Memory B cell (primary cell): ENCODE results near the gene GLMP.

Experiments used
- ATAC-seq: fragments of 150-1000 bp; cut with Tn5 transposase; 2 replicates; pipeline ENCODE4 v1.10.0; 2021; ENCODE audit warnings: low read depth, mild to moderate bottlenecking, moderate library complexity
- DNase-seq, 2 donors: peaks; one replicate each; pipeline ENCODE4 v3.0.0; 2022; ENCODE audit warnings: low spot score in 2 of 2
- H3K27ac Mint-ChIP-seq: one replicate; pipeline ENCODE4 v1.8.0; 2022; ENCODE audit warnings: mild to moderate bottlenecking, moderate library complexity, mixed read lengths
- H3K27me3 Mint-ChIP-seq: one replicate; pipeline ENCODE4 v1.8.0; 2022; ENCODE audit warnings: mixed read lengths
- H3K36me3 Mint-ChIP-seq: one replicate; pipeline ENCODE4 v1.8.0; 2022; ENCODE audit warnings: mild to moderate bottlenecking, mixed read lengths
- H3K4me1 Mint-ChIP-seq: one replicate; pipeline ENCODE4 v1.8.0; 2022; ENCODE audit warnings: mixed read lengths
- H3K4me3 Mint-ChIP-seq: one replicate; pipeline ENCODE4 v1.8.0; 2022; ENCODE audit warnings: mild to moderate bottlenecking, moderate library complexity, mixed read lengths
- H3K9me3 Mint-ChIP-seq: one replicate; pipeline ENCODE4 v1.8.0; 2022; ENCODE audit warnings: mixed read lengths

Gene GLMP

GRCh38 chr1:156253634-156254033 lies 41.8 kb downstream of the GLMP start:
- peaks cover 31% of the 10 kb centered on the region for H3K36me3 Mint-ChIP-seq
- H3K4me3 Mint-ChIP-seq, result no peak overlapping the region
- H3K4me1 Mint-ChIP-seq, result no peaks in the 10 kb centered on the region
- no peak for DNase-seq
- ATAC-seq, result no peak
- H3K9me3 Mint-ChIP-seq, result no peaks in the 10 kb centered on the region
- no peaks in the 10 kb centered on the region for H3K27me3 Mint-ChIP-seq
- no peak overlapping the region for H3K27ac Mint-ChIP-seq

DNA sequence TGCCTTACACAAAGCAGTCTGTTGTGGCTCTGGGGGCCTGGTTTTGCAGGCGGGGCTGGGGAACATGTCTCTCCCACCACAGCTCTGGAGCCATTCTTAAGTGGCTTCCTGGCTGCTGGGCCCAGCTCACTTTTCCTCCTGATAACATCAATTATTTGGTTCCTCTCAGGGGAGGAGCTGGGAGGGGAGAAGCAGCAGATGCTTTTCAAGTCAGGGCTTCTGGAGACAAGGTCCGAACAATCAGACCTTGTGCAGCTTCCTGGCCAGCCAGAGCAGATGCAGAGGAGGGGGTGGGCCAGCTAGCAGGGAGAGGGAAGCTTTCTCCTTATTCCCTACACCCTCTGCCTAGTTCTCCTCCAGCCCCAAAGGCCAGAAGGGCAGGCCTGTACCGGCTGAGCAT lies 44.0 kb downstream of the GLMP start:
- Mint-ChIP-seq H3K27ac (no peak overlapping the region), H3K27me3 (no peaks in the 10 kb centered on the region), H3K4me1 (peaks cover 2% of the 10 kb centered on the region), H3K9me3 (no peaks in the 10 kb centered on the region), H3K4me3 (no peak overlapping the region), H3K36me3 (peaks cover 23% of the 10 kb centered on the region)
- DNase-seq, result no peak
- no peak for ATAC-seq

DNA sequence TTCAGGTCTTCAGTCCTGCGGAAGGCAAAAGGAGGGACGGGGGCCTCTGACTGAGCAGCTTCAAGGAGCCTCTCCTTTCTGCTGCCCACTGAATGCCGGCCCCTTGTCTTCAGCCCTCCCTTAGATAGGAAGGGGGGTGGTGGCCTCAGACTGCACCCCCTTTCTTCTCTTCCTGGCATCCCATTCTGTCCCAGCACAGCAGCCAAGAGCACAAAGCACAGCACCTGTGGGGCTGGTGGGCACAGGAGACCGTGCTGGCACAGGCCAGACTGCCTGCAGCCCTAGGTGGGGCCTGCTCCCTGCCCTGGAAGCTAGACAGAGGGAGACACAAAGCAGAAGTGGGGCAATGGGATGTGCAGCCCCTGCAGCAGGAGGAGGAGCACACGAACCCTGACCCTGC lies 45.9 kb downstream of the GLMP start:
- no peak overlapping the region for H3K27ac Mint-ChIP-seq
- peaks cover 2% of the 10 kb centered on the region for H3K27me3 Mint-ChIP-seq
- H3K4me1 Mint-ChIP-seq, result peaks cover 17% of the 10 kb centered on the region
- no peaks in the 10 kb centered on the region for H3K9me3 Mint-ChIP-seq
- no peak for ATAC-seq
- H3K4me3 Mint-ChIP-seq, result no peak overlapping the region
- DNase-seq, result no peak
- peaks cover 19% of the 10 kb centered on the region for H3K36me3 Mint-ChIP-seq

GRCh38 chr1:156248323-156248683 lies 47.2 kb downstream of the GLMP start:
- DNase-seq, result no peak
- peaks cover 17% of the 10 kb centered on the region for H3K4me1 Mint-ChIP-seq
- H3K4me3 Mint-ChIP-seq, result no peak overlapping the region
- no peaks in the 10 kb centered on the region for H3K9me3 Mint-ChIP-seq
- H3K36me3 Mint-ChIP-seq, result peaks cover 12% of the 10 kb centered on the region
- peaks cover 5% of the 10 kb centered on the region for H3K27me3 Mint-ChIP-seq
- ATAC-seq, result no peak
- H3K27ac Mint-ChIP-seq, result no peak overlapping the region

- Mint-ChIP-seq H3K27ac (no peak within 1 kb of the TSS), H3K36me3 (peaks cover 8% of the 10 kb centered on the region), H3K27me3 (peaks cover 5% of the 10 kb centered on the region), H3K9me3 (no peaks in the 10 kb centered on the region), H3K4me3 (no peak within 1 kb of the TSS), H3K4me1 (peaks cover 17% of the 10 kb centered on the region)
- ATAC-seq, result no peak
- DNase-seq, result no peak
Measured at GRCh38 chr1:156247460-156248322, 47.8 kb downstream of the GLMP start, which contains the start of gene PAQR6. PAQR6 (minus strand) TSS chr1:156248056; CDS start chr1:156246731, 1,325 bp downstream.

GRCh38 chr1:156246781-156247459 lies 48.6 kb downstream of the GLMP start:
- H3K4me3 Mint-ChIP-seq, result no peak overlapping the region
- H3K9me3 Mint-ChIP-seq, result no peaks in the 10 kb centered on the region
- H3K4me1 Mint-ChIP-seq, result peaks cover 17% of the 10 kb centered on the region
- ATAC-seq, result no peak
- H3K36me3 Mint-ChIP-seq, result peaks cover 5% of the 10 kb centered on the region
- no peak for DNase-seq
- peaks cover 5% of the 10 kb centered on the region for H3K27me3 Mint-ChIP-seq
- no peak overlapping the region for H3K27ac Mint-ChIP-seq

GRCh38 chr1:156246241-156246780 lies 49.2 kb downstream of the GLMP start:
- Mint-ChIP-seq H3K27ac (no peak overlapping the region), H3K4me3 (peak overlapping the region; percentile 58), H3K4me1 (peaks cover 17% of the 10 kb centered on the region), H3K36me3 (peaks cover 5% of the 10 kb centered on the region), H3K27me3 (peaks cover 5% of the 10 kb centered on the region), H3K9me3 (no peaks in the 10 kb centered on the region)
- ATAC-seq, result no peak
- no peak for DNase-seq

DNA sequence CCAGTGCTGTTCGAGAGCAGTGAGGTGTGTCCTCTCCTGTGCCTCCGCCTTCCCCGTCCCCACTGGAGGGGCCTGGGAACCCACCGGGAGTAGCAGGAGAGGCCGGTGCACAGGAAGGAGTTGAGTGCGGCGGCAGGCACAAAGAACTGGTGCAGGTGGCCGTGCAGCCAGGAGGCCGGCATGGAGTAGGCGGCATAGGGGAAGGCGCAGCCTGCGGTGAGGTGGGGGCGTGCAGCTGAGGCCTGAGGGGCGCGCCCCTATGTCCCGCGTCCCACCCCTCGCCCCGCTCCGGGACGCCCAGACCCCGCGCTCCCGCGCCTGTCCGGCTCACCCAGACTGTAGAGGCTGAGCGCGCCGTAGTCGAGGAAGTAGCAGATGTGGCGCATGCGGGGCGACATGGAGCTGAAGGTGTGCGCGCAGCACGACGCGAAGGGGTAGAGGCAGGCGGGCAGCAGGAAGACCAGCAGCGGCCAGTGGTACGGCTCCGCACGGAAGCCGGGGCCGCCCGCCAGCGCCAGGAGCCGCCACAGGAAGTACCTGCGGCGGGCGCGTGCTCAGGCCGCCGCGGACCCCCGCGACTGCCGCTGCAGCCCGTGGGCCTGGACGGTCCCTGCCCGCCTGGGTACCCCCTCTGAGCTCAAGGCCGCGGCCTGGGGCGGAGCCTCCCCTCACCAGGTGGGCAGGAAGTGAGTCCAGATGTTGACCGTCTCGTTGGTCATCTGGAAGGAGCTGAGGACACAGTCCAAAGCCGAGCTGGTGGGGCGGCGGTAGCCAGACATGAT lies 49.8 kb downstream of the GLMP start:
- Mint-ChIP-seq H3K27me3 (peaks cover 5% of the 10 kb centered on the region), H3K36me3 (peaks cover 3% of the 10 kb centered on the region), H3K9me3 (no peaks in the 10 kb centered on the region), H3K4me3 (peak overlapping the region; percentile 87), H3K27ac (no peak overlapping the region), H3K4me1 (peaks cover 17% of the 10 kb centered on the region)
- ATAC-seq (peak; percentile 72), DNase-seq (peak; percentile 18 to 37)

GRCh38 chr1:156244712-156245111 lies 50.8 kb downstream of the GLMP start:
- no peak overlapping the region for H3K27ac Mint-ChIP-seq
- H3K36me3 Mint-ChIP-seq, result peaks cover 6% of the 10 kb centered on the region
- DNase-seq, result no peak
- no peaks in the 10 kb centered on the region for H3K9me3 Mint-ChIP-seq
- peaks cover 5% of the 10 kb centered on the region for H3K27me3 Mint-ChIP-seq
- H3K4me3 Mint-ChIP-seq, result peak overlapping the region; percentile 87
- H3K4me1 Mint-ChIP-seq, result peaks cover 17% of the 10 kb centered on the region
- no peak for ATAC-seq

DNA sequence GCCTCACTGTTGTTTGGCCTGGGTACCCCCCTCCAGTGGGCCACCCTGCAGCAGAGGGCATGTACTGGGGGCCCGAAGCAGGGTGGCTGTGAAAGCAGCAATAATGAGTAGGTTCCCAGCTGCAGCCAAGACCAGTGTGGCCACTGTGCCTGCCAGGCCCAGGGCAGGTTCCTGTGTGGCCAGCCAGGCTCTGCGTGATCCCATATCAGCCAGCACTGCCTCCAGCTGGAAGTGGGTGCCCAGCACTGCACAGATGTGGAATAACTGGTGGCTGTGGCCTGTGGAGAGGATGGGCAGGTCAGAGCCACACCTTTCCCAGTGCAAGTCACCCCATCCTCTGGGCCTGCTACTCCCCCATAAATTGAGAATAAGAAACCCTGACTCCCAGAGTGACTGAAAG lies 51.4 kb downstream of the GLMP start:
- DNase-seq (no peak), ATAC-seq (no peak)
- H3K9me3 Mint-ChIP-seq, result no peaks in the 10 kb centered on the region
- H3K27ac Mint-ChIP-seq, result no peak overlapping the region
- H3K36me3 Mint-ChIP-seq, result peaks cover 9% of the 10 kb centered on the region
- H3K4me3 Mint-ChIP-seq, result no peak overlapping the region
- H3K4me1 Mint-ChIP-seq, result peaks cover 17% of the 10 kb centered on the region
- H3K27me3 Mint-ChIP-seq, result peaks cover 5% of the 10 kb centered on the region

DNA sequence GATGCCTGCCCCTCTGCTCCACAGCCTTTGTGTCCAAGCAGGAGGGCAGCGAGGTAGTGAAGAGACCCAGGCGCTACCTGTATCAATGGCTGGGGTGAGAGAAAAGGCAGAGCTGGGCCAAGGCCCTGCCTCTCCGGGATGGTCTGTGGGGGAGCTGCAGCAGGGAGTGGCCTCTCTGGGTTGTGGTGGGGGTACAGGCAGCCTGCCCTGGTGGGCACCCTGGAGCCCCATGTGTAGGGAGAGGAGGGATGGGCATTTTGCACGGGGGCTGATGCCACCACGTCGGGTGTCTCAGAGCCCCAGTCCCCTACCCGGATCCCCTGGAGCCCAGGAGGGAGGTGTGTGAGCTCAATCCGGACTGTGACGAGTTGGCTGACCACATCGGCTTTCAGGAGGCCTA lies 52.7 kb downstream of the GLMP start:
- Mint-ChIP-seq H3K4me1 (peaks cover 17% of the 10 kb centered on the region), H3K36me3 (peaks cover 12% of the 10 kb centered on the region), H3K9me3 (no peaks in the 10 kb centered on the region), H3K4me3 (no peak overlapping the region), H3K27ac (no peak overlapping the region), H3K27me3 (peaks cover 5% of the 10 kb centered on the region)
- DNase-seq, result no peak
- no peak for ATAC-seq
